GM18951 (cell line): Measurements from ENCODE around the gene RPP38.

ENCODE experiments used
- POLR2A ChIP-seq: IDR thresholded peaks from 4 replicates; pipeline ENCODE4 v1.6.1; 2011; ENCODE audit warnings: mild to moderate bottlenecking; ENCODE audit not compliant: insufficient read length, insufficient read depth; ENCODE audit errors: extremely low read depth
- in situ Hi-C: fragments of 300-500 bp; cut with MboI; formaldehyde crosslinking; loops from one replicate; pipeline ENCODE4 v1.12.0; 2022; ENCODE audit warnings: low sequenced_read_pairs, mixed read lengths, inconsistent platforms; ENCODE audit not compliant: unreplicated experiment

RPP38 gene

GRCh38 chr10:15123749-15124184, 26.6 kb downstream of the RPP38 start:
- in situ Hi-C loops: no loop called here

GRCh38 chr10:15124190-15124589, 27.0 kb downstream of the RPP38 start:
- no peak for TF ChIP-seq POLR2A
- in situ Hi-C loops: no loop called here

More at GRCh38 chr10:15123749-15124184, 26.6 kb downstream of the RPP38 start:
- TF ChIP-seq POLR2A: no peak

- no peak for TF ChIP-seq POLR2A
- in situ Hi-C loops: no loop called here
These were observed 27.8 kb downstream of the RPP38 start for GRCh38 chr10:15124908-15125307.

GRCh38 chr10:15131330-15131729, 34.2 kb downstream of the RPP38 start:
- in situ Hi-C loops: no loop called here

GRCh38 chr10:15136129-15137035, 39.2 kb downstream of the RPP38 start:
- TF ChIP-seq POLR2A: no peak
- in situ Hi-C loops: no loop called here

More at GRCh38 chr10:15131330-15131729, 34.2 kb downstream of the RPP38 start:
- no peak for TF ChIP-seq POLR2A

GRCh38 chr10:15137036-15137359, 39.8 kb downstream of the RPP38 start:
- no peak for TF ChIP-seq POLR2A
- in situ Hi-C loops: no loop called here

- no peak for TF ChIP-seq POLR2A
- in situ Hi-C loops: no loop called here
These were observed 40.5 kb downstream of the RPP38 start for GRCh38 chr10:15137636-15138035.

GRCh38 chr10:15140698-15141097, 43.5 kb downstream of the RPP38 start:
- in situ Hi-C loops: no loop called here
- TF ChIP-seq POLR2A: no peak

- in situ Hi-C loops: no loop called here
- no peak for TF ChIP-seq POLR2A
These were observed 44.2 kb downstream of the RPP38 start for GRCh38 chr10:15141136-15142054.

GRCh38 chr10:15144788-15145187, 47.6 kb downstream of the RPP38 start:
- no peak for TF ChIP-seq POLR2A
- in situ Hi-C loops: no loop called here

GRCh38 chr10:15146366-15146765, 49.2 kb downstream of the RPP38 start:
- in situ Hi-C loops: no loop called here
- TF ChIP-seq POLR2A: no peak

- TF ChIP-seq POLR2A: no peak
These were observed 50.6 kb downstream of the RPP38 start for GRCh38 chr10:15147594-15148392.

More at GRCh38 chr10:15147594-15148392, 50.6 kb downstream of the RPP38 start:
- in situ Hi-C loops: no loop called here
